Measurements from ENCODE around the gene CD82.
"Not testable (repeated sequence)": the region's sequence is repeated elsewhere in the genome, so short reads cannot be mapped to it uniquely, and the experiment has no call there.

CD82 gene

GRCh38 chr11:44652901-44653644 is 87.6 kb downstream of the CD82 start:
- no peak for DNase-seq (ENCODE audit: low spot score)
- no peak overlapping the region for H3K27ac ChIP-seq
- TF ChIP-seq CTCF (IDR thresholded peaks at IDR 0.05): no peak
- H3K4me3 ChIP-seq: no peak overlapping the region

GRCh38 chr11:44654057-44654456 is 88.6 kb downstream of the CD82 start:
- H3K4me3 ChIP-seq: no peak overlapping the region
- DNase-seq (ENCODE audit: low spot score): no peak
- no peak for TF ChIP-seq CTCF (IDR thresholded peaks at IDR 0.05)
- no peak overlapping the region for H3K27ac ChIP-seq

- TF ChIP-seq CTCF (IDR thresholded peaks at IDR 0.05): no peak
- Histone ChIP-seq H3K4me3 (no peak overlapping the region), H3K27ac (no peak overlapping the region)
- DNase-seq (ENCODE audit: low spot score): no peak
These were observed 89.1 kb downstream of the CD82 start for GRCh38 chr11:44654596-44654995.

- no peak overlapping the region for H3K4me3 ChIP-seq
- no peak for TF ChIP-seq CTCF (IDR thresholded peaks at IDR 0.05)
- no peak overlapping the region for H3K27ac ChIP-seq
- DNase-seq (ENCODE audit: low spot score): no peak
These were observed 92.5 kb downstream of the CD82 start for GRCh38 chr11:44657836-44658505.

- no peak overlapping the region for H3K27ac ChIP-seq
- no peak for DNase-seq (ENCODE audit: low spot score)
- no peak for TF ChIP-seq CTCF (IDR thresholded peaks at IDR 0.05)
- no peak overlapping the region for H3K4me3 ChIP-seq
These were observed 93.0 kb downstream of the CD82 start for GRCh38 chr11:44658506-44658850.

GRCh38 chr11:44659641-44660040 is 94.2 kb downstream of the CD82 start:
- no peak for TF ChIP-seq CTCF (IDR thresholded peaks at IDR 0.05)
- H3K27ac ChIP-seq: no peak overlapping the region
- H3K4me3 ChIP-seq: no peak overlapping the region
- no peak for DNase-seq (ENCODE audit: low spot score)

GRCh38 chr11:44660535-44660934 is 95.1 kb downstream of the CD82 start:
- DNase-seq (ENCODE audit: low spot score); H3K27ac ChIP-seq; H3K4me3 ChIP-seq: not testable (repeated sequence)

All from coronary artery (tissue), 2 donors.